GM12878 (cell line): Measurements from ENCODE around the gene ALOX12B. TPM values are rescaled to one million over a fixed set of nuclear protein-coding genes. Genes with fewer than 3 reads are reported as not detected.

ENCODE experiments used
- ATAC-seq: fragments of 200-7000 bp; cut with Tn5 transposase; 3 replicates; pipeline ENCODE4 v1.9.1; 2020; ENCODE audit warnings: mild to moderate bottlenecking, moderate library complexity
- BruUV-seq: library from RNA; stranded (reverse); fragments of 400-500 nt; replicated peaks from 2 replicates; lab custom pipeline; 2021; lab: Mats Ljungman, UMichigan
- CTCF ChIA-PET: fragments of 300-600 bp; sonication (Branson Sonifier 250); formaldehyde crosslinking; extraction: SDS; loops from one replicate; lab custom pipeline; 2021; ENCODE audit warnings: inconsistent platforms; lab: Yijun Ruan, JAX
- POLR2A ChIA-PET: fragments of 350-600 bp; formaldehyde crosslinking; extraction: SDS; loops from one replicate; lab custom pipeline; 2021; ENCODE audit warnings: inconsistent platforms; lab: Charles Lee
- RAD21 ChIA-PET: fragments of 300-600 bp; sonication (Branson Sonifier 250); formaldehyde crosslinking; loops from one replicate; lab custom pipeline; 2023; ENCODE audit warnings: antibody characterized with exemption; ENCODE audit not compliant: unreplicated experiment; lab: Charles Lee
- SMC1A ChIA-PET: fragments of 300-600 bp; sonication (Branson Sonifier 250); formaldehyde crosslinking; loops from one replicate; lab custom pipeline; 2023; ENCODE audit not compliant: unreplicated experiment, uncharacterized antibody; lab: Charles Lee
- DNase-seq: peaks from one replicate; pipeline ENCODE4 v3.0.0-alpha.2; 2011; ENCODE audit warnings: low read depth, low spot score
- FAIRE-seq: peaks from 3 replicates; lab custom pipeline; 2011; peaks lifted over from hg19 to GRCh38; lab: Jason Lieb, UNC
- H2AFZ ChIP-seq: 2 replicates; pipeline ENCODE4 v1.6.0; 2011; ENCODE audit warnings: low read depth, low read length, control low read depth; ENCODE audit not compliant: control insufficient read depth
- H3K27ac ChIP-seq: 2 replicates; pipeline ENCODE4 v1.5.1; 2011; ENCODE audit warnings: control low read depth; ENCODE audit not compliant: control insufficient read depth, insufficient read depth
- H3K27me3 ChIP-seq, 2 experiments: replicated peaks in 1 of 2; 2 replicates each; pipeline versions ENCODE4 v1.6.0 to v1.6.1; 2011; ENCODE audit warnings: low read length in 1 of 2; ENCODE audit not compliant: control insufficient read depth in 2 of 2, insufficient read depth in 2 of 2
- H3K36me3 ChIP-seq, 2 experiments: 2 replicates each; pipeline ENCODE4 v1.5.1; 2011; ENCODE audit warnings: low read length in 1 of 2; ENCODE audit not compliant: control insufficient read depth in 2 of 2, insufficient read depth in 2 of 2
- H3K4me1 ChIP-seq: 2 replicates; pipeline ENCODE4 v1.6.1; 2011; ENCODE audit warnings: mild to moderate bottlenecking, low read length, moderate library complexity, mixed read lengths; ENCODE audit not compliant: control insufficient read depth, insufficient read depth
- H3K4me2 ChIP-seq: 2 replicates; pipeline ENCODE4 v1.6.0; 2011; ENCODE audit warnings: control low read depth; ENCODE audit not compliant: control insufficient read depth, insufficient read depth
- H3K4me3 ChIP-seq: fragments of 200-600 bp; sonication (generic); 2 replicates; pipeline ENCODE4 v1.5.1; 2016
- H3K79me2 ChIP-seq: 2 replicates; pipeline ENCODE4 v1.6.0; 2011; ENCODE audit warnings: low read length; ENCODE audit not compliant: control insufficient read depth, insufficient read depth
- H3K9ac ChIP-seq: 2 replicates; pipeline ENCODE4 v1.8.0; 2011; ENCODE audit warnings: low read length, control low read depth, mixed read lengths; ENCODE audit not compliant: control insufficient read depth, insufficient read depth
- H3K9me3 ChIP-seq: replicated peaks from 3 replicates; pipeline ENCODE4 v1.5.1; 2011; ENCODE audit warnings: mild to moderate bottlenecking, low read length; ENCODE audit not compliant: control insufficient read depth, insufficient read depth
- H4K20me1 ChIP-seq: 2 replicates; pipeline ENCODE4 v1.6.0; 2011; ENCODE audit not compliant: control insufficient read depth, insufficient read depth
- SMARCA5 ChIP-seq: fragments of 450-650 bp; IDR thresholded peaks from 2 replicates; pipeline ENCODE4 v1.6.1; 2017; ENCODE audit warnings: mild to moderate bottlenecking
- WGBS: methylation state at CpG from one replicate; pipeline ENCODE4 v1.1.6; 2016; ENCODE audit warnings: low lambda C conversion rate; ENCODE audit not compliant: insufficient replicate concordance, insufficient coverage; ENCODE audit errors: missing lambda C conversion rate; 5-methylcytosine and 5-hydroxymethylcytosine counted together
- in situ Hi-C: fragments of 300-500 bp; cut with MboI; formaldehyde crosslinking; loops from 9 replicates; pipeline ENCODE4 v1.14.3; 2018; ENCODE audit warnings: mixed read lengths
- intact Hi-C: fragments of 100-400 bp; cut with micrococcal nuclease; formaldehyde crosslinking; loops from one replicate; pipeline ENCODE4 v1.14.2; 2022; ENCODE audit not compliant: unreplicated experiment
- polyA plus RNA-seq, 11 experiments: library from polyadenylated mRNA; depleted of rRNA in 4 of 11; unstranded in 6 of 11; stranded (reverse) in 5 of 11; fragments of >200 nt; fragmentation: Nextera tagmentation in 4 of 11; fragmentation: Illumina TruSeq in 1 of 11; extraction: Ambion mirVana in 4 of 11; extraction: Trizol in 1 of 11; gene quantifications; 1 replicate in 1 of 11; 2 replicates in 10 of 11; pipeline versions ENCODE4 v1.2.1 to v1.2.3, GENCODE V29; 2011 to 2016; ENCODE audit warnings: inconsistent platforms in 2 of 11, missing spikeins in 2 of 11, low read depth in 1 of 11
- total RNA-seq, 4 experiments: library from RNA; depleted of rRNA in 3 of 4; stranded (reverse); fragments of >200 nt in 3 of 4; fragmentation: Illumina TruSeq in 1 of 4; extraction: Trizol in 1 of 4; gene quantifications; 2 replicates each; pipeline versions ENCODE4 v1.2.1 to v1.2.3, GENCODE V29; 2013 to 2021
- TF ChIP-seq, protein P1 (sequence below): fragments of 450-650 bp; formaldehyde crosslinking; IDR thresholded peaks from 2 replicates; pipeline ENCODE4 v1.4.0; 2022; ENCODE audit warnings: mild to moderate bottlenecking, moderate library complexity
- TF ChIP-seq, protein P2 (sequence below): fragments of 450-650 bp; IDR thresholded peaks from 2 replicates; pipeline ENCODE4 v1.6.1; 2017; ENCODE audit warnings: mild to moderate bottlenecking, low read depth, inconsistent platforms; ENCODE audit not compliant: poor library complexity, severe bottlenecking

Gene ALOX12B
- total and polyA plus RNA-seq, 10 of the 15 experiments (the other 5 are each of a cell fraction or from before 2014, with no cell fraction given), result 0.17 to 0.54 TPM; not detected in 8

DNA sequence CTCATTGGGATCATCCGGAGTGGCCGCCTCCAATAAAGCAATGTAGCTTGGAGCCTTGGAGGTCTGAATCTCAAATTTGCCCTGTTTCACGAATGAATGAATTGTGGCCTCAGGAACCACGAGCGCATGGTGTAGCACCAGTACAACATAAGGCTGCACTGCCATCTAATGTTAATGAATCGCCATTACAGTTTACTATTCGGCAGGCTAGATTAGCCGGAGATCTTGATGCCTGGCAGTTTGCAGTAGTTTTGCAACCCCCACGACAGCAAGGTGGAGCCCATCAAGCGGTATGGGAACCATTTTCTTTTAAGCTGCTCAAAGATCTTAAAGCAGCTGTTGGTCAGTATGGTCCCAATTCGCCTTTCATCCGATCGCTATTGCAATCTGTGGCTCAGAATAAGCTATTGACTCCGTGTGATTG lies 29.8 kb downstream of the ALOX12B start (continued):
- TF ChIP-seq, protein P1, sequence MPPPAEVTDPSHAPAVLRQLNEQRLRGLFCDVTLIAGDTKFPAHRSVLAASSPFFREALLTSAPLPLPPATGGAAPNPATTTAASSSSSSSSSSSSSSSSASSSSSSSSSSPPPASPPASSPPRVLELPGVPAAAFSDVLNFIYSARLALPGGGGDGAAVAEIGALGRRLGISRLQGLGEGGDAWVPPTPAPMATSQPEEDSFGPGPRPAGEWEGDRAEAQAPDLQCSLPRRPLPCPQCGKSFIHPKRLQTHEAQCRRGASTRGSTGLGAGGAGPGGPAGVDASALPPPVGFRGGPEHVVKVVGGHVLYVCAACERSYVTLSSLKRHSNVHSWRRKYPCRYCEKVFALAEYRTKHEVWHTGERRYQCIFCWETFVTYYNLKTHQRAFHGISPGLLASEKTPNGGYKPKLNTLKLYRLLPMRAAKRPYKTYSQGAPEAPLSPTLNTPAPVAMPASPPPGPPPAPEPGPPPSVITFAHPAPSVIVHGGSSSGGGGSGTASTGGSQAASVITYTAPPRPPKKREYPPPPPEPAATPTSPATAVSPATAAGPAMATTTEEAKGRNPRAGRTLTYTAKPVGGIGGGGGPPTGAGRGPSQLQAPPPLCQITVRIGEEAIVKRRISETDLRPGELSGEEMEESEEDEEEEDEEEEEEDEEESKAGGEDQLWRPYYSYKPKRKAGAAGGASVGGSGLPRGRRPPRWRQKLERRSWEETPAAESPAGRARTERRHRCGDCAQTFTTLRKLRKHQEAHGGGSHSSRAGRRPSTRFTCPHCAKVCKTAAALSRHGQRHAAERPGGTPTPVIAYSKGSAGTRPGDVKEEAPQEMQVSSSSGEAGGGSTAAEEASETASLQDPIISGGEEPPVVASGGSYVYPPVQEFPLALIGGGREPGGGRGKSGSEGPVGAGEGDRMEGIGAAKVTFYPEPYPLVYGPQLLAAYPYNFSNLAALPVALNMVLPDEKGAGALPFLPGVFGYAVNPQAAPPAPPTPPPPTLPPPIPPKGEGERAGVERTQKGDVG (CRISPR knock-in tag), result no peak
- peak; percentile 27; the same call in 1 of the 2 replicates for TF ChIP-seq SMARCA5
- TF ChIP-seq, all 136 proteins: peak for 9

DNA sequence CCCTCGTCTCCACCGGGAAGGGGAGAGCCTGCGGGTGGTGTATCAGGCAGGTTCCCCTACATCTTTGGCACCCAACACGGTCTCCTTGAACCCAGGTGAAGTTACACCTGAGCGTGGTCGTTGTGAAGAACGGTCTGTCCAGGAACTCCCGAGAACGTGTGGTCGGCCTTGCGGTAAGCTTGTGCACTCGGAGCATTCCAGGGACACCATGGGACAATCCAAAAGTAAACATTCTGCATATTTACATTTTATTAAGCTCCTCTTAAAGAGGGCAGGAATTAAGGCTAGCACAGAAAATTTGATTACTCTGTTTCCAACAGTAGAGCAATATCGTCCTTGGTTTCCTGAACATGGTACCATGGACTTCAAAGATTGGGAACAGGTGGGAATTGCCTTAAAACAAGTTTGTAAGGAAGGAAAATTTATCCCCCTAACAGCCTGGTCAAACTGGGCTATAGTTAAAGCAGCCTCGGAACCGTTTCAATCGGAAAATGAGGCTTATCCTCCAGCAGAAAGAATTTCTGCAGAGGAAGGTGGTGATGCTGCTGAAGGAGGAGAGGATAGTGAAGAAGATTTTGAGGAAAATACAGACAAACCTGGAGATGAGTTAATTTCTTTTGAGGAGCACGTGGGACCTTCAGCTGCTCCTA lies 30.4 kb downstream of the ALOX12B start:
- no peak overlapping the region for H3K4me2 ChIP-seq

More for the DNA sequence above, 30.4 kb downstream of the ALOX12B start:
- TF ChIP-seq, protein P2, sequence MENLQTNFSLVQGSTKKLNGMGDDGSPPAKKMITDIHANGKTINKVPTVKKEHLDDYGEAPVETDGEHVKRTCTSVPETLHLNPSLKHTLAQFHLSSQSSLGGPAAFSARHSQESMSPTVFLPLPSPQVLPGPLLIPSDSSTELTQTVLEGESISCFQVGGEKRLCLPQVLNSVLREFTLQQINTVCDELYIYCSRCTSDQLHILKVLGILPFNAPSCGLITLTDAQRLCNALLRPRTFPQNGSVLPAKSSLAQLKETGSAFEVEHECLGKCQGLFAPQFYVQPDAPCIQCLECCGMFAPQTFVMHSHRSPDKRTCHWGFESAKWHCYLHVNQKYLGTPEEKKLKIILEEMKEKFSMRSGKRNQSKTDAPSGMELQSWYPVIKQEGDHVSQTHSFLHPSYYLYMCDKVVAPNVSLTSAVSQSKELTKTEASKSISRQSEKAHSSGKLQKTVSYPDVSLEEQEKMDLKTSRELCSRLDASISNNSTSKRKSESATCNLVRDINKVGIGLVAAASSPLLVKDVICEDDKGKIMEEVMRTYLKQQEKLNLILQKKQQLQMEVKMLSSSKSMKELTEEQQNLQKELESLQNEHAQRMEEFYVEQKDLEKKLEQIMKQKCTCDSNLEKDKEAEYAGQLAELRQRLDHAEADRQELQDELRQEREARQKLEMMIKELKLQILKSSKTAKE, result no peak
- in situ Hi-C loops (no loop called here), intact Hi-C loops (loop anchor here (1.0 to 5.0 kb wide), 5 partner anchors 40 to 315 kb away; partner anchors contain the start of gene NAA38)
- H3K27ac ChIP-seq, result no peak overlapping the region
- ChIA-PET RAD21 (interaction anchor here (0.8 to 4.1 kb wide), 19 partner anchors 15 to 313 kb away, joined by 3 to 21 read pairs (median 6); partner anchors contain the start of genes AURKB, NAA38 and RNF227), POLR2A (interaction anchor here (0.6 to 1.3 kb wide), 3 partner anchors 13 to 125 kb away, joined by 3 to 4 read pairs (median 3); partner anchors contain the start of genes CNTROB and TRAPPC1), CTCF (interaction anchor here (0.6 to 8.3 kb wide), 44 partner anchors 10 to 369 kb away, joined by 3 to 159 read pairs (median 6); partner anchors contain the start of genes ALOX12B, ALOX15B, ALOXE3 and CNTROB), SMC1A (interaction anchor here (0.6 to 4.0 kb wide), 26 partner anchors 15 to 314 kb away, joined by 3 to 31 read pairs (median 4); partner anchors contain the start of genes ALOX15B, ALOXE3, CNTROB and GUCY2D)
- H3K9me3 ChIP-seq, result no peaks in the 10 kb centered on the region
- no peak overlapping the region for H2AFZ ChIP-seq
- FAIRE-seq (no peak), DNase-seq (no peak), ATAC-seq (no peak)
- no peaks in the 10 kb centered on the region for H4K20me1 ChIP-seq
- H3K36me3 ChIP-seq, result no peaks in the 10 kb centered on the region
- H3K27me3 ChIP-seq, result peaks cover 0 to 4% of the 10 kb centered on the region in 2 experiments; a peak in 1 of 4 replicates
- no TSS peak for BruUV-seq
- H3K4me3 ChIP-seq, result no peak overlapping the region
- peaks cover 14% of the 10 kb centered on the region for H3K4me1 ChIP-seq
- 77% methylated on average over 17 of the region's 17 CpGs for WGBS
- no peaks in the 10 kb centered on the region for H3K79me2 ChIP-seq
- H3K9ac ChIP-seq, result no peak overlapping the region
